ENCODE results near the gene OXNAD1.

The OXNAD1 gene

DNA sequence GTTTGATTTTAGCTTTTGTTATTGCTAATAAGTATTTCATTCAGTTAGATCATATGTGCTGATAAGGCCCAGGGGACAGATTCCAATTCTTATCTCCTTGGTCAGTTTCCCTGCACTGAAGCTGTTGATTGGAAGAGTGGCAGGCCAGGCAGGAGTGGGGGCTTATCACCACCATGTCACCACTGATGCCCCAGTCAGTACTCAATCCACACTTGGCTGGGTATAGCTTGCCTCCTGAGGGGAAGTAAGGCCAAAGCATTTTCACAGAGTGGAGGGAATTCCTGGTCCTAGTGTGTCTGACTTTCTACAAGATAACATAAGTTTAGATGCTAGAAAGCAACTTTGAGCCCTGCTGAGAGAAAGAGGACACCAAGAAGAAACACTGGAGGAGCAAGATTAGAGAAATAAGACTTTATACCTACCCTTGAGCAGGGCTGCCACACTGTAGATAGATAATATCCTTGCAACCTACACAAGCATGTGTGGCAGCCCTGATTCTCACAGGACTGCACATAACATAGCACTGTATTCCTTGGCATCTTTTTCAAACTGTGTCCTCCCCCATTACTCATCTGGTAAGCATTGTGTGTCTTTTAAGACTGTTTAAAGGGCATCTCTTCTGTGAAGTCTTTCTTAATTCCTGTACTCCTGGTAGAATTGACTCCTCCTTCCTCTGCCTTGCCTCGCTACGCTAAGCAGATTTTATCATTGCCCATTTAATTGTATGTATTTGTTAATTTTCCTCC lies 24.3 kb downstream of the OXNAD1 start:
- no peak for TF ChIP-seq CTCF (IDR thresholded peaks at IDR 0.05; ENCODE audit: borderline replicate concordance, control extremely low read depth, extremely low read depth, insufficient read depth, missing control alignments)
- DNase-seq (ENCODE audit: low spot score): no peak
- in situ Hi-C loops (cut with MboI; ENCODE audit: low sequenced_read_pairs, unreplicated experiment): loop anchor here (25.0 kb wide), 1 partner anchor 923 kb away; no protein-coding TSS in a partner anchor

GRCh38 chr3:16290007-16290826 lies 25.2 kb downstream of the OXNAD1 start:
- peak; percentile 72 for TF ChIP-seq CTCF (IDR thresholded peaks at IDR 0.05; ENCODE audit: borderline replicate concordance, control extremely low read depth, extremely low read depth, insufficient read depth, missing control alignments)
- DNase-seq (ENCODE audit: low spot score): peak; percentile 24
- in situ Hi-C loops (cut with MboI; ENCODE audit: low sequenced_read_pairs, unreplicated experiment): loop anchor here (25.0 kb wide), 1 partner anchor 922 kb away; no protein-coding TSS in a partner anchor

- DNase-seq (ENCODE audit: low spot score): no peak
- in situ Hi-C loops (cut with MboI; ENCODE audit: low sequenced_read_pairs, unreplicated experiment): loop anchor here (25.0 kb wide), 1 partner anchor 921 kb away; no protein-coding TSS in a partner anchor
- no peak for TF ChIP-seq CTCF (IDR thresholded peaks at IDR 0.05; ENCODE audit: borderline replicate concordance, control extremely low read depth, extremely low read depth, insufficient read depth, missing control alignments)
Measured at GRCh38 chr3:16290827-16291196, 25.8 kb downstream of the OXNAD1 start.

DNA sequence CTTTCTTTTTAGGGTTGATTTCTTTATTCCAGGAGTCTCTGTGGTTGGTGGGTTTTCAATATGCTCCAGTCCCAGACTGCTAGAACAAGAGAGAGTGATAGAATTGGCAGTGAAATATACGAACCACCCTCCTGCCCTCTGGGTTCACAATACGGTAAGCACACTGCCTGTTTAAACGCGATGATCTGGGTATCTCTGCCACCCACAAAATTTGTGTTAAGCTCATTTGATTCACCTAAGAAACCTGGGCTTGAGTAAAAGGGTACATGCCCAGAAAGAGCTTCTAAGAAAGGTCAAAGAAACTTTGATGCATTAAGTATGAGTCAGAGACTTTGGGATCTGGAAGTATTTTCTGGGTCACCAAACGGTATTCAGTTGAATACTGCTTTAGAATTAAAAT lies 29.8 kb downstream of the OXNAD1 start:
- no peak for DNase-seq (ENCODE audit: low spot score)
- in situ Hi-C loops (cut with MboI; ENCODE audit: low sequenced_read_pairs, unreplicated experiment): loop anchor here (25.0 kb wide), 1 partner anchor 917 kb away; no protein-coding TSS in a partner anchor
- TF ChIP-seq CTCF (IDR thresholded peaks at IDR 0.05; ENCODE audit: borderline replicate concordance, control extremely low read depth, extremely low read depth, insufficient read depth, missing control alignments): no peak

DNA sequence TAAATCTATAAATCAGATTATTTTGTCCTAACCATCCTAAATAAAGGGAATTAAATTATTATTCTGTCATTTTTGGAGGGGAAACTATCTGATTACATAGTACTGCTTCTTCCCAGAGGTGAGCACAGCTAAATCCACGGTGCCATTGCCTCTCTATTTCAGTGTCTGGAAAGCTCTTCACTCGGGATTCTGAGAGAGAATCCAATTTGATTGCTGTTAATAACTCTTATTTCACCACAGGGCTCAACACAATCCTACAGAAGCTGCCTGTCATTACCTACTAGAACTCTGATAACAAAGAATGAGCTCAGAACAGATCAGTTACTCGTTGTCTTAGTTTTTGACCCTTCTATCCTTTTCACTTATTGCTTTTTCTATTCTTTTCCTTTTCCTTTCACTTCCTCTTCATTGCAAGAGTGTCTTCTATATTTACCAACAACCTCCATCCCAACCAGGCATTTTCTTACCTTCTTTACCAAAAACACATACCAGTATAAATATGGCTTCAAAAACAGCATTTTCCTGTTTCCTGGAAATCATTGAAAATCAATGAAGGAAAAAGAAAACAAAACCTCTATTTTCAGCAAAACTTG lies 30.4 kb downstream of the OXNAD1 start:
- in situ Hi-C loops (cut with MboI; ENCODE audit: low sequenced_read_pairs, unreplicated experiment): loop anchor here (25.0 kb wide), 1 partner anchor 917 kb away; no protein-coding TSS in a partner anchor
- TF ChIP-seq CTCF (IDR thresholded peaks at IDR 0.05; ENCODE audit: borderline replicate concordance, control extremely low read depth, extremely low read depth, insufficient read depth, missing control alignments): no peak
- no peak for DNase-seq (ENCODE audit: low spot score)

Data from GM13976 (cell line).